ENCODE results near the gene ACKR4. TPM values are rescaled to one million over a fixed set of nuclear protein-coding genes. Genes with fewer than 3 reads are reported as not detected.
"Not testable (repeated sequence)": the region's sequence is repeated elsewhere in the genome, so short reads cannot be mapped to it uniquely, and the experiment has no call there.

The ACKR4 gene
- total RNA-seq, 1 donor from 2014 or later = 5.2 TPM

- H3K4me1 ChIP-seq = peaks cover 19% of the 10 kb centered on the region
- peaks cover 39% of the 10 kb centered on the region for H3K36me3 ChIP-seq
- intact Hi-C loops (cut with micrococcal nuclease) = no loop called here
- DNase-seq = no peak
- H3K4me3 ChIP-seq = no peak overlapping the region
- no peak for TF ChIP-seq CTCF (IDR thresholded peaks at IDR 0.05; ENCODE audit: borderline replicate concordance)
- H3K27ac ChIP-seq (replicated peaks) = peak overlapping the region; percentile 21
- peaks cover 12% of the 10 kb centered on the region for H3K9me3 ChIP-seq (replicated peaks)
- no peaks in the 10 kb centered on the region for H3K27me3 ChIP-seq (ENCODE audit: low read depth)
These were observed 9.0 kb downstream of the ACKR4 start for GRCh38 chr3:132606085-132606484.

- Histone ChIP-seq H3K9me3 (replicated peaks) (peaks cover 12% of the 10 kb centered on the region), H3K36me3 (peaks cover 39% of the 10 kb centered on the region), H3K4me1 (peaks cover 19% of the 10 kb centered on the region), H3K27ac (replicated peaks) (peak overlapping the region; percentile 21)
- H3K27me3 ChIP-seq (ENCODE audit: low read depth); intact Hi-C loops (cut with micrococcal nuclease); DNase-seq; H3K4me3 ChIP-seq: not testable (repeated sequence)
These were observed 9.6 kb downstream of the ACKR4 start for GRCh38 chr3:132606620-132607019.

GRCh38 chr3:132615301-132615700 is 18.2 kb downstream of the ACKR4 start:
- H3K4me3 ChIP-seq; H3K27me3 ChIP-seq (ENCODE audit: low read depth); DNase-seq; H3K4me1 ChIP-seq; H3K27ac ChIP-seq (replicated peaks); intact Hi-C loops (cut with micrococcal nuclease): not testable (repeated sequence)
- Histone ChIP-seq H3K9me3 (replicated peaks) (peaks cover 14% of the 10 kb centered on the region), H3K36me3 (peaks cover 27% of the 10 kb centered on the region)

- DNase-seq = no peak
- no peak overlapping the region for H3K27ac ChIP-seq (replicated peaks)
- H3K27me3 ChIP-seq (ENCODE audit: low read depth) = no peaks in the 10 kb centered on the region
- TF ChIP-seq CTCF (IDR thresholded peaks at IDR 0.05; ENCODE audit: borderline replicate concordance) = no peak
- intact Hi-C loops (cut with micrococcal nuclease) = no loop called here
- H3K4me1 ChIP-seq = peaks cover 10% of the 10 kb centered on the region
- peaks cover 17% of the 10 kb centered on the region for H3K9me3 ChIP-seq (replicated peaks)
- H3K4me3 ChIP-seq = no peak overlapping the region
- H3K36me3 ChIP-seq = peaks cover 31% of the 10 kb centered on the region
These were observed 18.8 kb downstream of the ACKR4 start for GRCh38 chr3:132615881-132616280.

GRCh38 chr3:132616780-132617179 is 19.7 kb downstream of the ACKR4 start:
- no peaks in the 10 kb centered on the region for H3K27me3 ChIP-seq (ENCODE audit: low read depth)
- no peak overlapping the region for H3K27ac ChIP-seq (replicated peaks)
- no peak overlapping the region for H3K4me3 ChIP-seq
- H3K4me1 ChIP-seq = peaks cover 12% of the 10 kb centered on the region
- peaks cover 38% of the 10 kb centered on the region for H3K36me3 ChIP-seq
- peaks cover 20% of the 10 kb centered on the region for H3K9me3 ChIP-seq (replicated peaks)
- TF ChIP-seq CTCF (IDR thresholded peaks at IDR 0.05; ENCODE audit: borderline replicate concordance) = no peak
- intact Hi-C loops (cut with micrococcal nuclease) = no loop called here
- DNase-seq = no peak

GRCh38 chr3:132622148-132622547 is 25.1 kb downstream of the ACKR4 start:
- Histone ChIP-seq H3K4me1 (peaks cover 19% of the 10 kb centered on the region), H3K9me3 (replicated peaks) (peaks cover 6% of the 10 kb centered on the region), H3K27me3 (ENCODE audit: low read depth) (no peaks in the 10 kb centered on the region), H3K27ac (replicated peaks) (no peak overlapping the region), H3K36me3 (peaks cover 50% of the 10 kb centered on the region), H3K4me3 (no peak overlapping the region)
- no peak for TF ChIP-seq CTCF (IDR thresholded peaks at IDR 0.05; ENCODE audit: borderline replicate concordance)
- intact Hi-C loops (cut with micrococcal nuclease) = no loop called here
- DNase-seq = no peak

- TF ChIP-seq CTCF (IDR thresholded peaks at IDR 0.05; ENCODE audit: borderline replicate concordance) = no peak
- Histone ChIP-seq H3K27ac (replicated peaks) (no peak overlapping the region), H3K27me3 (ENCODE audit: low read depth) (no peaks in the 10 kb centered on the region), H3K4me1 (peaks cover 19% of the 10 kb centered on the region), H3K9me3 (replicated peaks) (peaks cover 6% of the 10 kb centered on the region), H3K36me3 (peaks cover 54% of the 10 kb centered on the region), H3K4me3 (no peak overlapping the region)
- DNase-seq = no peak
- intact Hi-C loops (cut with micrococcal nuclease) = no loop called here
These were observed 25.7 kb downstream of the ACKR4 start for GRCh38 chr3:132622761-132623160.

All from left ventricle myocardium inferior (tissue), 1 donor.